SK-N-MC (cell line): Measurements from ENCODE around the gene SH2D3C.

ENCODE experiments used
- EZH2 ChIP-seq: fragments of 200-600 bp; sonication (generic); IDR thresholded peaks from one replicate; pipeline ENCODE4 v1.6.1; 2017; ENCODE audit warnings: antibody characterized with exemption
- POLR2AphosphoS5 ChIP-seq: IDR thresholded peaks from 2 replicates; pipeline ENCODE4 v1.6.1; 2012; ENCODE audit warnings: mild to moderate bottlenecking, low read depth, low read length, borderline replicate concordance

DNA sequence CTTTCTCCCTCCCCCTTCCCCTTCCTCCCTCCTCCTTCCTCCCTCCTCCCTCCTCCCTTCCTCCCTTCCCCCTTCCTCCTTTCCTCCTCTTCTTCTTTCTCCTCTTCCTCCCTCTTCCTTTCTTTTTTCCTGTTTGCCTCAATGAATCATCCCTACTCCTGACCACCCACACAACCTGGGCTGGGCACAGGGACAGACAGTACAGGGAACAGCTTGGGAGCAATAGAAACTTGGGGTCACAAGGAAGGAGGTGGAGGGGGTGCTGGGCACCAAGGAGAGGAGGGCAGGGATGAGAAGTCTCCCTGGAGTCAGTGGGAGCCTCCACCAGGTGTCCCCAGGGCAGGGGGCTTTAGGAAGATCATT is 57.6 kb downstream of the SH2D3C start:
- TF ChIP-seq POLR2AphosphoS5 (no peak), EZH2 (no peak)
